ENCODE results near the gene MRPL39.

MRPL39 gene

GRCh38 chr21:25647647-25648046, 40.4 kb upstream of the MRPL39 start:
- no peak for TF ChIP-seq YY1 (IDR thresholded peaks at IDR 0.05; ENCODE audit: low read depth)
- TF ChIP-seq TEAD4 (IDR thresholded peaks at IDR 0.05) = no peak
- TF ChIP-seq NFIC (IDR thresholded peaks at IDR 0.05) = no peak
- no peak for TF ChIP-seq FOXM1 (IDR thresholded peaks at IDR 0.05; ENCODE audit: borderline replicate concordance, low read depth)
- no peak for TF ChIP-seq RAD21 (IDR thresholded peaks at IDR 0.05; ENCODE audit: low read depth)
- no peak for TF ChIP-seq EGR1 (IDR thresholded peaks at IDR 0.05)
- TF ChIP-seq TCF12 (IDR thresholded peaks at IDR 0.05; ENCODE audit: low read depth) = no peak
- TF ChIP-seq CREB1 (IDR thresholded peaks at IDR 0.05; ENCODE audit: low read depth) = no peak
- no peak for TF ChIP-seq USF1 (IDR thresholded peaks at IDR 0.05)
- TF ChIP-seq MAX (IDR thresholded peaks at IDR 0.05) = no peak

- TF ChIP-seq YY1 (IDR thresholded peaks at IDR 0.05; ENCODE audit: low read depth) (no peak), REST (IDR thresholded peaks at IDR 0.05; ENCODE audit: low read depth) (no peak), NFIC (IDR thresholded peaks at IDR 0.05) (no peak), TEAD4 (IDR thresholded peaks at IDR 0.05) (no peak), TCF12 (IDR thresholded peaks at IDR 0.05; ENCODE audit: low read depth) (no peak), USF1 (IDR thresholded peaks at IDR 0.05) (no peak), EP300 (IDR thresholded peaks at IDR 0.05; ENCODE audit: borderline replicate concordance) (no peak), TAF1 (IDR thresholded peaks at IDR 0.05; ENCODE audit: low read depth) (no peak), MAX (IDR thresholded peaks at IDR 0.05) (no peak)
Observed at GRCh38 chr21:25646474-25646873, 39.2 kb upstream of the MRPL39 start.

- TF ChIP-seq FOXM1 (IDR thresholded peaks at IDR 0.05; ENCODE audit: borderline replicate concordance, low read depth) (no peak), YY1 (IDR thresholded peaks at IDR 0.05; ENCODE audit: low read depth) (no peak), CEBPB (IDR thresholded peaks at IDR 0.05) (no peak), EP300 (IDR thresholded peaks at IDR 0.05; ENCODE audit: borderline replicate concordance) (no peak), ZBTB7A (IDR thresholded peaks at IDR 0.05; ENCODE audit: low read depth) (no peak), TAF1 (IDR thresholded peaks at IDR 0.05; ENCODE audit: low read depth) (no peak), TCF12 (IDR thresholded peaks at IDR 0.05; ENCODE audit: low read depth) (no peak), USF1 (IDR thresholded peaks at IDR 0.05) (no peak), MAX (IDR thresholded peaks at IDR 0.05) (no peak), REST (IDR thresholded peaks at IDR 0.05; ENCODE audit: low read depth) (no peak), TEAD4 (IDR thresholded peaks at IDR 0.05) (no peak), EGR1 (IDR thresholded peaks at IDR 0.05) (no peak), CREB1 (IDR thresholded peaks at IDR 0.05; ENCODE audit: low read depth) (no peak), RAD21 (IDR thresholded peaks at IDR 0.05; ENCODE audit: low read depth) (no peak), NFIC (IDR thresholded peaks at IDR 0.05) (no peak)
Observed at GRCh38 chr21:25643486-25643885, 36.2 kb upstream of the MRPL39 start.

- TF ChIP-seq TCF12 (IDR thresholded peaks at IDR 0.05; ENCODE audit: low read depth) (no peak), TAF1 (IDR thresholded peaks at IDR 0.05; ENCODE audit: low read depth) (no peak), ZBTB7A (IDR thresholded peaks at IDR 0.05; ENCODE audit: low read depth) (no peak), FOXM1 (IDR thresholded peaks at IDR 0.05; ENCODE audit: borderline replicate concordance, low read depth) (no peak), CEBPB (IDR thresholded peaks at IDR 0.05) (no peak), YY1 (IDR thresholded peaks at IDR 0.05; ENCODE audit: low read depth) (no peak), REST (IDR thresholded peaks at IDR 0.05; ENCODE audit: low read depth) (no peak)
Observed at GRCh38 chr21:25640943-25641292, 33.6 kb upstream of the MRPL39 start.

Data from Ishikawa (cell line).